ENCODE measurements around the gene KCTD16.

The KCTD16 gene

DNA sequence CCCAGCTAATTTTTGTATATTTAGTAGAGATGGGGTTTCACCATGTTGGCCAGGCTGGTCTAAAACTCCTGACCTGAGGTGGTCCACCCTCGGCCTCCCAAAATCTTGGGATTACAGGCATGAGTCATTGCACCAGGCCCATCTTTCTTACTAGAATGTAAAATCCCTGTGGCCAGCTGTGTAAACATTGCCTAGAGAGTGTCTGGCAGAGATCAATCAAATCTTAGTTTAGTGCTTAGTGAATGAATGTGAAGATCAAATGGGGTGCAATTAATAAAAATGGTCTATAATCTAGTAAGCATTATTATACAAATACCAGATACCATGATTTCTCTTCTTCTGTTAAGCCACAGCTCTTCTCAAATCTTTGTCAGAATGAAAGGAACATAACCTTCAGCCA lies 289.9 kb downstream of the KCTD16 start:
- DNase-seq (ENCODE audit: low spot score) = no peak

DNA sequence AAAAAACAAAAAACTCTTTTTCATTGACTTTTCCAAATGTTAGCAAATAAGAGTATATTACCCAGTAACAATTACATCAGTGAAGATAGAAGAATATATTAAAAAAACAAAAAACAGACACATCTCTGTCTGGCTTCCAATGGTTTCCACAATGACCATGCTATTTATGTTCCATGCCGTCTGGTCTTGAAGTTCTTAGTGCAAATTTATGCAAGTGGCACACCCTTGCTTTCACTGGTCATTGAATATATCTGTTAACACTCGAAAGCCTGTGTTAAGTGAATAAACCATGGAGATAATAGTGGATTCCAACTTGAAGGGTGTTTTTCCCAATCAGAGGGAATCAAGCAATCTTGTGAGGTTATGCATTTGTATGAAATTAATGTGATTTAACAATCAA lies 291.9 kb downstream of the KCTD16 start:
- DNase-seq (ENCODE audit: low spot score) = no peak

DNA sequence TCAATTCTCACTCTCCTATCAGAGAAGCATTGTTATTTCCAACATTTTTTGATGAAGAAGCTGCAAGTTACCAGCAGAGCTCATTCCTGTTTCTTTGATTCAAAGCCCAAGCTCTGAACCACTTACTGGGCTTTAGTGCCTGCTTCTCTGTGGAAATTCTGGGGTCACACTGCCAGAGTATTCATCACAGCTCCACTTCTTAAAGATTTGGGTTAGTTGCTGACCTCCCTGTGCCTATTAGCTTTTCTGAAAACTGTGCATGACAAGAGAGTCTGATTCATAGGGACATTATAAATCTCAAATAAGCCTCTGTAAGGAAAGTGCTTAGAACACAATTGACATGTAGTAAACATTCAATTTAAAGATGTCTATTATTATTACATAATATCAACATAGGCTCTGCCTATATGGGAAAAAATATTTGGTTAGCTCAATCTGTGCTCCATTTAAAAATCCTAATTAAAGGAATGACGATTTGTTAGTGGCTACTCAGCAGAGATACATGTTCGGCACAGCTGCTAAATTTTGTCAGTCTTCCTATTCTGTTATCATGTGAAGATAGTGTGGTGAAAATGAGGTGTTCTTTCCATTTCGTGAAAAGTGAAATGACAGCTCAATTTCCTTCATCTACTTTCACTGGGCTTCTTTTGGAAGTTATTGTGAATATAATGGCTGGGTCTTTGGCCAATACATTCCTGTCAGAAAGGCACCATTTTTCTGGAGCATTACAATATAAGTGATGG lies 293.0 kb downstream of the KCTD16 start:
- no peak for DNase-seq (ENCODE audit: low spot score)

DNA sequence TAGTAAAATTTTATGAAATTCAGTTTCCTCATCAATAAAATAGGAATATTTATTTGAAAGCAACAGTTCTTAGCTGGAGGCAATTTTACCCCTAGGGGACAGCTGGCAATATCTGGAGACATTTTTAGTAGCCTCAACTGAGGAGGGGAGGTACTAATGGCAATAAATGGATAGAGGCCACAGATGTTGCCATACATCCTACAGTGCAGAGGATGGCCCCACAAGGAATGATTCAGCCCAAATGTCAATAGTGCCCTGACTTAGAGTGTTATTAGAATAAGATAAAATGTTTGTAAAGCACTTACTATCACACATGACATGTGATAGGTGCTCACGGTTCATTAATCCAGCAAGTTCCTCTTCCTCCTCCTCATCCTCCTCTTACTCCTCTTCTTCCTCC lies 293.6 kb downstream of the KCTD16 start:
- no peak for DNase-seq (ENCODE audit: low spot score)

DNA sequence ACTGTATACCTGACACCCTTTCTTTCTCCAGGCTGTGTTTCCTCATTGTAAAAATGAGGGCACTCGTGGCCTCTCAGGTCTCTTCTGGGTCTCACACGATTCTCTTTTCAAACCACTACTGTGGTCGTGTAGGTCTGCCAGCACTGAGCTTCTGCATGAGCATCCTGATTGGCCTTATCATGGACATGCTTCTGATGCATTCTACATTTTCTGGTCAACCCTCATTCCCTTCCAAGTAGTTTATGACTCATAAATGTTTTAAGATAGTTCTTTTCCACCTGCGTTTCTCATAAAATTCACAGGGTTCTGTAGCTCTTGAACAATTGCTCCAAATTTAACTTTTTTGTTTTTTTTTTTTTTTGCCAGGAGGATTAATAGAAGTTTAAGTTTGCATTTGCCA lies 294.8 kb downstream of the KCTD16 start:
- no peak for DNase-seq (ENCODE audit: low spot score)

DNA sequence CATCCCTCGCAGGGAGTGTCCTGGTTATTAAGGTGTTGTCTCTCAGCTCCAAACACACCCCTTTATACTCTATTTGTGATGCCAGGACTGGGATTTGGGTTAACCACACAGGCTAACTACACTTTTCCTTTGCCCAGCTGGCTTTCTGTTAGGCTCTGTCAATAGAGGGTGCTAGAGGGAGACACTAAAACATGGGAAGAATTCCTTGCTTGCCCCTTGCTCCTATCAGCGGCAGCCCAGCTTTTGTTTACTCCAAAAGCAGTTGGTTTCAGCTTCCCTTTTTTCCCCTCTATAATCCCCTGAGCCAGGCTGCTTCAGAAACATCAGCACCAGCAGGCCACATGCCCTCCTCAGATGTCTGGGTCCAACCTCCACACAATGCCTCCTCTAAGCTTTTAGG lies 297.1 kb downstream of the KCTD16 start:
- peak; percentile 63 for DNase-seq (ENCODE audit: low spot score)

DNA sequence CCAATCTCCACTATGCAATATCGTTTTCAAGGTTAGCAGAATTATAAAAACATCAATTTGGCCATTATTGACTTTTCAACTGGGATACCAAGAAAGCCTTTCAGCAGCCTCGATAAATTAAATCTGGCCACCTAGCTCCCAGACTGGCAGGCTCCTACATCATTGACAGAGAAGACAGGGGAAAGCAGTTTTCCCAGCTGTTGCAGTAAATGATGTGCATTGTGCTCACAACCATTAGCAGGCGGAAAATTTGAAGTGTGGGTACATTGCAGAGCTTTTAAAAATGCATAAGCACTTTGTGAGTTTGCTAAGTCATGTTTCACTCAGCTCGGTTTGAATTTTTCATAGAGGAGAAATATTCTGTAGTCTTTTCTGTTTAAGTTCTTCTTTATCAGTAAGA lies 297.9 kb downstream of the KCTD16 start:
- DNase-seq (ENCODE audit: low spot score) = no peak

DNA sequence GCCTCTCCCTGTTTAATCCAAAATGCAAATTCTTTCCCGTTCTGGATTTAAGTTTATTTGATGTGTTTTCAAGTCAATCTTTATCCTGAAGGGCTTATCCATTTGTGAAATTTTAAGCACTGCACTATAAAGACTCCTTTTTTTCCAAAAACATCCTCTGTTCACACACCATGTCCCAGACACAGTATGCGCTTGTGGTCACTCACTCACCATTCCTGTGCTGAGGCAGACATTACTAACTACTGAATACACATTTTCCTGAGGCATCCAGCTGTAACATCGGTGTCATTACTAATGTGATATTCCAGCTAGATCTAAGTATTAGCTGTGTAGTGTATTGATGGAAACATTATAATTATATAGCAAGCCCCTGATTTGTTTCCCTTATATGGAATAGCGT lies 298.4 kb downstream of the KCTD16 start:
- no peak for DNase-seq (ENCODE audit: low spot score)

DNA sequence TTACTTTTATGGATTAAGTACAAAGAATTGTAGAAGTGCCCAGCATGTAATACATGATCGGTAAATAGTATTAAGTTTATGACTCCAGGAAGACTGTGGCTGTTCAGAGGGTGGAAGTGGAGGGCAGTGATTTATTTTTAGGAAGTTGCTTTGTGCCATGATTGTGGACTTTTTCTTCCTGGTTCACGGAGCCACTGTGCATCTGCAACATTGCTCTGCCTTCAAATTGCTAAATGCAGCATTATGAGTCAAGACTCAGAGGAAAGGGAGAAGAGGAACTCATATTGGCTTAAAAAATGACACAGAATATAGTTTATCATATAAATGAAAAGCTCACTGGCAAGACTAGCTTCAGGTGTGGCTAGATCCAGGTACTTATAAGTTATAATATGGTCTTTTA lies 301.5 kb downstream of the KCTD16 start:
- DNase-seq (ENCODE audit: low spot score) = no peak

DNA sequence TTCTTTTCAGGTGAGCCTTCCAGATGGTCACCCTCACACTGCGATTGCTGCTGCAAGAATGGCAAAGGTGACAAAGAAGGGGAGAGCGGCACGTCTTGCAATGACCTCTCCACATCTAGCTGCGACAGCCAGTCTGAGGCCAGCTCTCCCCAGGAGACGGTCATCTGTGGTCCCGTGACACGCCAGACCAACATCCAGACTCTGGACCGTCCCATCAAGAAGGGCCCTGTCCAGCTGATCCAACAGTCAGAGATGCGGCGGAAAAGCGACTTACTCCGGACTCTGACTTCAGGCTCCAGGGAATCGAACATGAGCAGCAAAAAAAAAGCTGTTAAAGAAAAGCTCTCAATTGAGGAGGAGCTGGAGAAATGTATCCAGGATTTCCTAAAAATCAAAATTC lies 303.0 kb downstream of the KCTD16 start:
- no peak for DNase-seq (ENCODE audit: low spot score)

DNA sequence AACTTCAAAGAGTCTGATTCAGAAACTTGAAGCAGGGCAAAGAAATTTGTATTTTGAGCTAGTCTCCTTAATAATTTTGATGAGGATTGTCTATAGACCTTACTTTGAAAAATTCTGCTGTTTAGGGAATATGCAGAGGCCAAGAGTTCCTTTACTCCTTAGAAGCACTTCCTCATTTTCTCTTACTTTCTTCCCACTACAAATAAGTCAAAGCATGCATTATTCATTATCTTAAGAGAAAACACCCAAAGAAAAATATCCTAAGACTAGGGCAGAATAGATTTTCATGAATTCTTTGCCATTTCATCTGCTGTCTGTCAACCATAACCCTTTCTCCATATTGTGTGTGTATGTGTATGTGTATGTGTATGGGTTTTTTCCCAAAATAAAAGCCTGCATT lies 307.9 kb downstream of the KCTD16 start:
- DNase-seq (ENCODE audit: low spot score) = no peak

DNA sequence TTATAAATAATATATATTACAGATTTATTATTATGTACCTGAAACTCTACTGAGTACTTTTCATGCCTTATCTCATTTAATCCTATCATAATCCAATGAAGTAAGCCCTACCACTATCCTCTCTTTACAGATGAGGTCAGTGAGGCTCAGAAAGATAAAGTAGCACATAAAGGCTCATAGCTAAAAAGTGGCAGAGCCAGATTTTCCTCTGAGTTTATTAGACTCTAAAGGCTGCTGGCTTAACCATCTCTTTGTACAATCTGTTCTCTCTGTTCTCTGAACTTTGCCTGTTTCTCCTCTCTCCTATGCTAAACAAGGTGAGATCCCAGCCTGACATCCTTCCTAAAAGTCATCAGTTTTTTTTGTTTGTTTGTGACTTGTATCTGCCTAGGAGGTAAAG lies 311.2 kb downstream of the KCTD16 start:
- no peak for DNase-seq (ENCODE audit: low spot score)

DNA sequence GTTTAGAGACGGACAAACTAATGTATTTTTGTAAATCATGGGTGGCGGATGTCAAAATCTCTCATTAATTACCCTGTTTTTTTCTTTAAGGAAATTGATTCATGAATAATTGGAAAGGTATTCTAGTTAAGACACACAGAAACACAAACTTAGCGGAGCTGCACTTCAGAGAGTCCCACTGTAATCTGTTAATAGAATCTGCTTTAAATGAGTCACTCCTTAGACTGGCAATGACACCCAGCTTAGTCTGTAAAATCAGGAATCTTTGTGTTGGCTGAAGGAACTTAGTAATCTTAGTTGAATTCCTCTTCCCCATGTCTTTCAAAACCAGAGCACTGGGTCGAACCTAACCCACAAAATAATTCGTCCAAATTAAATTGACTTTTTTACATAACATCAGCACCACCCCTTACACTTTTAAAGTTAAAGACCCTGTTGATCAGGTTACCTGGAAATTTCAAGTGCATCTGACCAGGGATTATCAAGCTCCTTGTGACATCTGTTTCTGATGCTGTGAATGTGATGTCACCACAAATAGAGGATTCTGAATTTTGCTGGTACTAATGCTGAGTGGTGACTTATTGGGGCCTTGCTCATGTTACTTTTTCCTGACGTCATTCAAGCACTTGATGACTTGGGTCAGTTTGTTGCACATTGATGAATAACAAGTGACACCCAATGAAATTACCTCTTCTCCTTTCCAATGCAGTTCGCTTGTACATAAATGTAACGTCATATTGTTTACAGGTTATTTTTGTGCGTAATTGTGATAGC lies 313.6 kb downstream of the KCTD16 start:
- no peak for DNase-seq (ENCODE audit: low spot score)

DNA sequence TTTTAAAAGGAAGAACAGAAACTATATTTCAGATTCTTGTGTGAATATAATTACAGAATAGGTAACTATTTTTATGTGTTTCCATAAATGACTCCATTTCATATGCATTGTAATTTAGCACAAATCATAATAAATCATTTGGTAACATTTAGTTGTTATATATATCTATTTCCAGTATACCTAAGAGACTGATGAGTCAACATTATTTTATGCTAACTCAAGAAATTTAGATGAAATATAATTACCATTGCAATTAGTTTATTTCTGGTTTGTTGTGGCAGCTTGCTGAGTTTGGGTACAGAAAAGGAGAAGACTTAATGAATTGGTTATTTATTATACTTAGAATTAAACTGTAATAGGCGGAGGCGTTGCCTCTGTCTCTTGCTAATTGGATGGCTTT lies 314.9 kb downstream of the KCTD16 start:
- DNase-seq (ENCODE audit: low spot score) = no peak

DNA sequence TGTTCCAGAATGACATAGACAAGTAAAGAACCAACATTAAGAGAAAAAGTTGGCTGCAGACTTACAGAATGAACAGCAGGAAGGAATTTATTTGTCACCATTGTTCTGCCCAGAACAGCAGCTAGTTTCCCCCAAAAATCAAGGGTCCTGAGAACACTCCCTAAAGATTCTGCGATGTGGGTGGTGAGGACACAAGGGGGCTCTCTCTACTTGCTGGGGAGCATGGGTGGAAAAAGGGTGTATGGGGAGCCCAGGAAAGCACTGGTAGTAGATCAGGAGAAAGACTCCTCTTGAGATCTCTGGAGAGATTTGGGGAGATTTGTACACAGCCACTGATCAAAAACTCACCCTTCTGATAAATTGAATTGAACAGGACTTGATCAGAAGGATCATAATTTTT lies 316.5 kb downstream of the KCTD16 start:
- no peak for DNase-seq (ENCODE audit: low spot score)

DNA sequence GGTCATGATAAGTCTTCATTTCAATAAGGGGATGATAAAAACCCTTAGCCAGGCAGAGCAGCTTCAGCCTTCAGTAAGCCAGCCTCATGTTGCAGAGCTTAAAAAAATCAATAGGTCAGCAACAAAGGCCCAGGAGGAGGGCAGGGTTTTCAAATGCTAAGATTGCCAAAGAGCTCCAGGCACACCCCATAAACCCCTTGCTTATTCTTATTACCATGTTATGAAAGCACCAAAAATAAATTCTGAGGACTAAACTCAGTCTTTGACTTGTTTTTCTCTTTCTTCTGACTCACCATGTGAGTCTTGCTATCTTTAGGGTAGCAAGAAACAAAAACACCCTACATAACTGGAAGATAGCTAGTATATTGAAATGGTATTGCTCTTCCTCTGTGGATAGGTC lies 317.1 kb downstream of the KCTD16 start:
- DNase-seq (ENCODE audit: low spot score) = no peak

DNA sequence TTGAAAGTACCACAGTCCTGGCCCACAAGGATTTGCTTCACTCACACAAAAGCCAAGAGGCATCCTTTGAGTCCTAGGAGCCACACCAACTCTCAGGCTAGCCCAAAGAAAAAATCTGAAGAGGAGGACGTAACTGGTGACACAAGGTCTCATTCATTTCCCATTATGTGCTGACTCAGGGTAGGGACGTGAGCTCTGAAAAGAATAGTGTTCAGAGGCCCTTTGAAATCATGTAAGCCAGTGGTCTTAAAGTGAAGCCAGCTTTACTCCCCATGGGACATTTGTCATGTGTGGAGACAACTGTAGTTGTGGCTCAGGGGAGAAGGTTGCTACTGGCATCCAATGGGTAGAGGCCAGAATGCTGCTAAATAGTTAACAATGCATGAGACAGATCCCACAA lies 332.4 kb downstream of the KCTD16 start:
- no peak for DNase-seq (ENCODE audit: low spot score)

DNA sequence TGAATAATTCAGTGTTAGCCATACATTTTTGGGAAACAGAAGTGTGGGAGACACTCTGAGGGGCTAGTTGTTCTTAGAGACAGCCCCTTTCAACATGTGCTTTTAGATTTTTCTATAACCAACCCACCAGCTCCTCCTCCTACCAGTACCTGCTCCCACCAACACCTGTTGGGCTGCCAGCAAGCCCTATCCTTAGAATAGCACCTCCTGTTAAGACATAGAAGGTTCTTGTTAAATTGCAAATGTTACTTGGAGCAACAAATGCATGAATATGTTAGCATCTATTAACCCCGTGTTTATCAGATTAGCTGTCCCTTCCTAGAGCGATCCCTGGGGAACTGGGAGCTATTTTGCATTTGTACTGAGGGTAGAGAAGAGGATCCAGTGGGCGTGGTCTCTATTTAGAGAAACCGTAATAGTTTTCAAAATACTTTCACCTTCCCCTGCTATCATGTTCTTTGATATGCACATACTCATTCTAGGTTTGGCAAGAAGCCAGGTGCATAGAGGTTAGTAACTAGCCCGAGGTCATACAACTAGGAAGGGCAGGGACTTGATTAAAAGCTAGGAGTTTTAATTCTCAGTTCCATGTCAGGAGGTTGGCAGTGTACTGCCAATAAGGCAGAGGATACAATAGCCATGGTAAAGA lies 334.4 kb downstream of the KCTD16 start:
- no peak for DNase-seq (ENCODE audit: low spot score)

DNA sequence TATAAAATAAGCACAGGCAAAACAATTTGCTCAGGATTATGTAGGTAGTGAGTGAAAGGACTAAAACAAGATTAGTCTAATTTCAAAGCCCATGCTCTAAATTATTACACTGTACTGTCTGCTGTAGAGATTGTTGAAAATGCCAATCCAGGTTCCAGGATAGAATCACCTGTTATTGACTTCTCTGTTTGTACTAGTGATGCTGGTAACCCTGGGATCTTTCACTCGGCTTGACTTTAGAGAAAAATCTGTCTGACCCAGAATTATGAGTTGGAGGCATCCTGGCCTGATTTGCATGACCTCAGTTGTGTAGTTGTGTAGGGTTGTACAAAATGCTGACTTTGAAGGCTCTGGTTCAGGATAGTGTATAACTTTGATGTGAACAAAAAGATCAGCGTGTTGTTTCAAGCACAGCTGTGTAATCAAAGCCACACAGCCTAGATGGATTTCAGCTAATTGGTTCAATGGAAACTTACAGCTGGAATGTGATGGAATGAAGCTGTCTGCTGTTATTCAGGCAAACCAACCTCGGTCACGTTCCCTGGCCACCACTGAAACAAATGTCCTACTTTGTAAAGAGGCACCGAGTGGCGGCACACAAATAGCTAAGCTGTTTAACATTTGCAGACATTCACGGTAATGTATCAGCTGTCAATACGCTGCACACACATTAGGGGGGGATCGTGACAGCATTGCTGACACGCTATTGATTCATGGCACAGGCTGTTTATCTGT lies 340.3 kb downstream of the KCTD16 start:
- no peak for DNase-seq (ENCODE audit: low spot score)

DNA sequence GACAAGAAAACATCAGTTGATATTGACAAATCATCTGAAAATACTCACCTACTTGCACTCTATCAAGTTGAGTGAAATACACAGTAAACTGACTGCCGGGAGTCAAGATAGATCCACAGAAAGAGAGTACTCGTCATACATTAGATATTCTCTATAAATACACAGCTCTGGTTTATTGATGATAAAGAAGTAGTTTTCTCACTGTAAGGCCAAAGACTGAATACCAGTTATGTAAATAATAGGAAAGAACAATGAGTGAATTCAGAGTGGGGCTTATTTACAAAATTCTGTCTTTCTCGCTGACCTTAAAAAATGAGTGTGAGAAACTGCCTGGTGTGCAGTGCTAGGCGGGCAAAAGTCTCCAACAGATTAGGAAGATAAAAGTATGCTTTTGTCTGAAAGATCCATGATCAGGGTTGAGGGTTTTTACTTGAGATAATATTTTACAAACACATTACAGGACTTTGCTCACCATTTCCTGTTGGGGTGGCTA lies 341.0 kb downstream of the KCTD16 start:
- DNase-seq (ENCODE audit: low spot score) = no peak

DNA sequence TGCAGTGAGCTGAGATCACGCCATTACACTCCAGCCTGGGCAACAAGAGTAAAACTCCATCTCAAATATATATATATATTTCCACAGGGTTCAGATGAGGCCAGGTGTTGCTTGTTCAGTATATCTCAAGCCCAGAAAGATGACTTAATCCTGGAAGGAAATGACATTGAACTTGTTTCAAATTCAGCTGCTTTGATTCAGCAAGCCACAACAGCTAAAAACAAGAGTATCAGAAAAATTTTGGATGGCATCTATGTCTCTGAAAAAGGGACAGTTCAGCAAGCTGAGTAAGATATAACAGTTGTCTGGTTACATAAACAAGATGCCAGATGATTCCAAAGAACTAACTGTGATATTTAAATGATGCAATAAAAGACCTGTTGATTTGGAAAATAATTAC lies 352.0 kb downstream of the KCTD16 start:
- no peak for DNase-seq (ENCODE audit: low spot score)

DNA sequence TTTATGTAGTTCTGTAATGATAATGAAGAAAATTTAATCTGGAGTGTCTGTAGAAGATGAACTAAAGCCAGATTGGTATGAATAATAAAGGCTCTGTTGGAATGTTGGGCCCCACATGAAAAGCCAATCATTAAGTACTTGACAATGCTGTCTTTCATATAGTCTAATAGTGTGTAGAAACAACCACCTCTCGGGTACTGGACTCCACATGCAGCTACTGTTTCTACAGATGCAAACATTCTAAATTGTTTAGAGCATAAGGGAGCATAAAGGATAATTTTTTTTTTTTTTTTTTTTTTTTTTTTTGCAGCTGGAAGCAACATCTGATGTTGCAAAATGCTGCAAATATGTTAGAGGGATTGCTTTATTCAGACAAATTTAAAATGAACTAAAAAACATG lies 354.3 kb downstream of the KCTD16 start:
- no peak for DNase-seq (ENCODE audit: low spot score)
